Activated T-cell treated with anti-CD3 and anti-CD28 coated beads, Interleukin-2, amount 50 U/mL, for 1 hour (primary cell): ENCODE measurements around the gene MCAM.

ENCODE experiments used
- DNase-seq: peaks from one replicate; pipeline ENCODE4 v3.0.0-alpha.2; 2020

MCAM gene

DNA sequence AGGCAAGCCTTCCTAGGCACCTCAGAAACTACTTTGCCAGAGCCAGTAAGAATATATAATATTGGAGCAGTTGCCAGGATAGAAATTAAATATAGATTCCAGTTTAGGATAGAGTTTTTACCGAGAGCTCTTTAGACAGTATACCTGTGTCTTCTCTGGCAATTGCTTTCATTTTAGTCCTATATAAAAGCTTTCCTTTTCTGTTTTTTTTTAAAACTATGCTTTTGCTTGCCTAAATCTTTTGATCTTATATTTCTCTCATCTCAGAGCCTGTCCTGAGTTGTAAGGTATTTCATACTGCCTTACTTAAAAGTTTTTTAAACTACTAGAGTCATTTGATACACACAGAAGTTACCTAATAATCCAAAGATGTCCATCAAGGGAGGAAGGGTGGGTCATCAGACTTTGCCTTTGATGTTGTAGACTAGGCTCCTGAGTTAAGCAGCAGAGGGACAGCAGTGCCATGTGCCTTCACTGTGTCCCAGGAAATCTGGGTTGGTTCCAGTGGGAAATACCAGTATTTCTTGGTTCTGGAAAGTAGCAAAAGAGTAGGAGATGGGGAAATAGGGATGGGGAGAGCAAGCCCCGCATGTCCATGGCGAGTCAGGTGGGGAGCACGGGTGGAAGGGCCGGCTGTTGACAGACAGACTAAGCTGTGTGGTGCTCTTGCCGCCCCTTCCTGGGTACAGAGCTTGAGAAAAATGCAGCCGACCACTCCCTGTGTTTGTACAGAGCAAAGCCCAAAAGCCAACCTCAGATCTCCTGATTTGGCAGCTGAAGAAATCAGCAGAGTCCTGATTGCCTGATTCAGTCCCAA lies 11.2 kb downstream of the MCAM start:
- no peak for DNase-seq

DNA sequence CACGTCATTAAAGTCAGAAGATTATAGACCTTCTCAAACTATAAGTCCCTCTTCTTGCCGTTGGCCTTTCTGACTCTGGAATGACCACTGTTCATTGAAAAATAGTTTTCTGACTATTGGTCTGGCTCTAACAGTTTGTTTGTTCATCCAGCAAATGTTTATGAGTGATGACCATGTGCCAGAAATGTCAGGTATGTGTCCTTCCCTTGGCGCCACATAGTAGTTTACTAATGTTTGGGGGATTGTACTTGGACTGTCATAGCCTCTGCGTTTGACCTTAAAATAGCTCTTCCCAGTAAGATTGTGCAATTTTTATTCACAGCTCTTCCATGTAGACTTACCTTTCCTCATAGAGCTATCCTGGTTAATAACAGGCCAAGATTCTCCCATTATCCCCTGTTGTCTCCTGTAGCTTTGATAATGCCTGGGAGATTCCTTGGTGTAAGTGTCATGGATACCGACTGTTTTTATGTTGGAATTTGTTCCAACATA lies 13.7 kb downstream of the MCAM start:
- DNase-seq = no peak

DNA sequence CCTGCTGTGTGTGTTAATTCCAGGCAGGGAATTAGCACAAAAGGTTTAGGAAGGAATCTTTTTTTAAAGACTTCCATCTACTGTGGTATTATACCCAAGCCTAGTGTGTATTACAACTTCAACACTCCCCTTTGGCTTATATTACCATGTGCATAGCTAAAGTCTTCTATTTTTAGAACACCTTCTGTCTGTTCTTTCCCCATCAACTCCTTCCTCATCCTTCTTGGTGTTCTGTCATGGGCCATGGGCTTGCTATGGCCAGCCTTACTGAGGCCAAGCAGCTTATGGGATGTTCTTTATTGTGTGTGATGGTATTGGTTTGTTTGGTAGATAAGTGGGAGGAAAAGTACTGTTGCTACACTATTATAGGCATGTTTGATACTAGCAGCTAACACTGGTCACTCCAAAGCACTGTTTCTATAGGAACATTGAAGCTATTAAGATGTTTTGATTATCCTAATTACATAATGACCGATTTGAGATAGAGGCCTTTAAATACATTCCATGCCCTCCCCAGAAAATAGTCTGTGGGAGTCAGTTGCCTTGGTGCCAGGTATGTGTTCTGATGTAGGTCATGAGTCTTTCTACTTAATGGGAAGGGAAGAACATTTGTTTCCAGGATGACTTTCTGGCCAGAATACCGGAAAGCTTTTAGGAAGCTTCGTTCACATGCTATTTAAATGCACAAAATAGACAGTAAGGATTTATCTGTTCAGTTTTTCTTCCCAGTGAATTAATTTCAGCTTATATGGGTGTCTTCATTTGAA lies 16.5 kb downstream of the MCAM start:
- no peak for DNase-seq

DNA sequence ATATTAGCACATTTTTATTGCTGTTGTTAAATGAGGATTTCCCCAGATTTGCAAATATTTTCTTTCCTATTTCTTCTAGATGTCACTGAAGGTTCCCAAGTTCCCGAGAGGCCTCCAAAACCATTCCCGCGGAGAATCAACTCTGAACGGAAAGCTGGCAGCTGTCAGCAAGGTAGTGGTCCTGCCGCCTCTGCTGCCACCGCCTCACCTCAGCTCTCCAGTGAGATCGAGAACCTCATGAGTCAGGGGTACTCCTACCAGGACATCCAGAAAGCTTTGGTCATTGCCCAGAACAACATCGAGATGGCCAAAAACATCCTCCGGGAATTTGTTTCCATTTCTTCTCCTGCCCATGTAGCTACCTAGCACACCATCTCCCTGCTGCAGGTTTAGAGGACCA lies 17.5 kb downstream of the MCAM start:
- DNase-seq = no peak

DNA sequence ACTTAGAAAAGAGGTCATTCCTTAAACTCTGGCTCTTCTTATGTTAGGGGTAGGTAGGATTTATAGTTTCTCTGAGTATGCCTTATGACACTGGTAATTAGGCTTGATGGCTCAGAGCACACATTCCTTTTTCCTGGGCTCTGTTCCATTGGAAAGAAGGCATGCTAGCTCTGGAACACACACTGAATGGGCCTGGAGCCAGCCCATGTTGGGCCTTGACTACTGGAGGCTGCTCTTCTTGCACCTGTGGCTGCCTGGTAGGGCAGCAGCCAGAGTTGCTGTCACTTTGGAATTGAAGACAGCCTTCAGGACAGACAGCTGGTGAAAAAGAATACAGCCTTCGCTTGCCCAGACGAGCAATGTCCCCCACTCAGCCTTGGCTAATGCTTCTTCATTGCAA lies 18.2 kb downstream of the MCAM start:
- DNase-seq = no peak

DNA sequence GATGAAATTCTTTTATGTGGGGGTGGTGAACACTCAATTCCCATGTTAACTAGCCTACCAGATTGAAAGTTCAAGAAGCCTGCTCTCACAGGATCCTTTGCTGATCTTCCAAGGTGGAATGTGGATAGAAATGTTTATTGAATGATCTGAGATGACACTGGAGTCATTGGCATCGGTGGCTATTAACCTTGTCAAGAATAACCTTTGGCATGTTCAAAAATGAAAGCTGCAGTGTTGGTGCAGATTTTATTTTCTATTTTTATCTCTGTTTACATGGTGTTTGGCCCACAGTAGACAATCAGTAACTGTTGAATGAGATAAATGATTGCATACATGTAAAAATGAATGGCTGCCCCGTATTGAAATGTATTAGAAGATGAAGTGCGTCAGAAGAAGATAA lies 19.0 kb downstream of the MCAM start:
- no peak for DNase-seq

DNA sequence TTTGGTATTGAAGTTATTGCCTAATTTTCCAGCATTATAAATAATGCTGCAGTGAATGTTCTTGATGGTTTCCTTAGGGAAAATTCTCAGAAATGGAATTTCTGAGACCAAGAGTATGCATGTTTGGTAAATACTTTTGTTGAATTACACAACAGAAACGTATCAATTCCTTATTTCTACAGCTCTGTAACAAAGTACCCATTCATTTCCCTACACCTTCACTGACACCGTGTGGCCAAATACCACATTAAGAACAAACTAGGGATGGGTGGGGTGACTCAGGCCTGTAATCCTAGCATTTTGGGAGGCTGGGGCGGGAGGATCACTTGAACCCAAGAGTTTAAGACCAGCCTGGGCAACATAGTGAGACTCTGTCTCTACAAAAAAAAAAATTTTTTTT lies 21.8 kb downstream of the MCAM start:
- no peak for DNase-seq

DNA sequence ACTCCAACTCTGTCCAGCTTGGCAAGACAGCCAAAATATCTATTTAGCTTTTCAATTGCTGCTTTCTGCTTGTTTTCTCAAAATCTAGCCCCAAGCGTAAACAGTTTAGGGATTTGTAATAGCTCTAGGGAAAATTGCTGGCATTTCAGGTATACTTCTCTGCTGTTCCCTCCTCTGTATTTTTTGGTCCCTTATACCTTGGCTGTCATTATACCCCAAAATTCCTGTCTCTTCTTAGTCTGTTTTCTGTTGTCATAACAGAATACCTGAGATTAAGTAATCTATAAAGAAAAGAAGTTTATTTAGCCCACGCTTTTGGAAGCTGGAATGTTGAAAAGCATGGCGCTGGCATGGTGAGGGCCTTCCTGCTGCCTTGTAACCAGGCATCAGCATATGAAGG lies 23.5 kb downstream of the MCAM start:
- DNase-seq = no peak

DNA sequence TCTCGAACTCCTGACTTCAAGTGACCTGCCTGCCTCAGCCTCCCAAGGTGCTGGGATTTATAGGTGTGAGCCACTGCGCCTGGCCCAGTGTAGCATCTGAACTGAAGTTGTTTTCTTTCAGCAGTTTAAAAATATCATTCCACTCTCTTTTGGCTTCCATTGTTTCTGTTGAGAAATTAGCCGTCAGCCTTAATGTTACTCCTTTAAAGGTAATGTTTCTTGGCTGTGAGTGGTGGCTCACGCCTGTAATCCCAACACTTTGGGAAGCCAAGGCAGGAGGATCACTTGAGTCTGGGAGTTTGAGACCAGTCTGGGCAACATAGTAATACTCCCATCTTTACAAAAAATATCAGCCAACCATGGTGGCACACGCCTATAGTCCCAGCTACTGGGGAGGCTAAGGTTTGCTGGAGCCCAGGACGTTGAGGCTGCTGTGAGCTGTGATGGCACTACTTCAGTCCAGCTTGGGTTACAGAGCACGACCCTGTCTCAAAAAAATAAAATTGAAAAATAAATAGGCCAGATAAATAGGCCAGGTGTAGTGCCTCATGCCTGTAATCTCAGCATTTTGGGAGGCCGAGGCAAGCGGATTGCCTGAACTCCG lies 25.9 kb downstream of the MCAM start:
- no peak for DNase-seq

DNA sequence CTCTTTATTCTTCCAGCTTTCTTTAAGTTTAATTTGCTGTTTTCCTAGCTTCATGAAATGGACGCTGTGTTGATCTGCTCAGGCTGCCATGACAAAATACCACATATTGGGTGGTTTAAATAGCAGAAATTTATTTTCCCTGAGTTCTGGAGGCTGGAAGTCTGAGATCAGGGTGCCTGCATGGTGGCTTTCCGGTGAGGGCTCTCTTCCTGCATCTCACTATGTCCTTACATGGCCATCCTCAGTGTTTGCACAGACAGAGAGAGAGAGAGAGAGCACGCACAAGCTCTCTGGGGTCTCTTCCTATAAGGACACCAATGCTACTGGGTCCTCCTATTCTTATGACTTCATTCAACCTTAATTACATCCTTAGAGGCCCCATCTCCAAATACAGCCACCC lies 28.7 kb downstream of the MCAM start:
- no peak for DNase-seq

DNA sequence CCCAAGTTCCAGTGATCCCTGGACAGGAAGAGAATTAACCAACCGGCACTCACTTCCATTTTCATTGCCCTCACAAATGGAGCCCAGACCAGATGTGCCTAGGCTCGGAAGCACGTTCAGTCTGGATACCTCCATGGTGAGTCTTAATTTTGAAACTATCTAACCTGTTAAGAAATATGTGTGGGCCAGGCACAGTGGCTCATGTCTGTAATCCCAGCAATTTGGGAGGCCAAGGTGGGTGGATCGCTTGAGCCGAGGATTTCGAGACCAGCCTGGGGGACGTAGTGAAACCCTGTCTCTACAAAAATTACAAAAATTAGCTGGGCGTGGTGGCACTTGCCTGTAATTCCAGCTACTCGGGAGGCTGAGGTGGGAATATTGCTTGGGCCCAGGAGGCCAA lies 31.5 kb downstream of the MCAM start:
- DNase-seq = no peak

DNA sequence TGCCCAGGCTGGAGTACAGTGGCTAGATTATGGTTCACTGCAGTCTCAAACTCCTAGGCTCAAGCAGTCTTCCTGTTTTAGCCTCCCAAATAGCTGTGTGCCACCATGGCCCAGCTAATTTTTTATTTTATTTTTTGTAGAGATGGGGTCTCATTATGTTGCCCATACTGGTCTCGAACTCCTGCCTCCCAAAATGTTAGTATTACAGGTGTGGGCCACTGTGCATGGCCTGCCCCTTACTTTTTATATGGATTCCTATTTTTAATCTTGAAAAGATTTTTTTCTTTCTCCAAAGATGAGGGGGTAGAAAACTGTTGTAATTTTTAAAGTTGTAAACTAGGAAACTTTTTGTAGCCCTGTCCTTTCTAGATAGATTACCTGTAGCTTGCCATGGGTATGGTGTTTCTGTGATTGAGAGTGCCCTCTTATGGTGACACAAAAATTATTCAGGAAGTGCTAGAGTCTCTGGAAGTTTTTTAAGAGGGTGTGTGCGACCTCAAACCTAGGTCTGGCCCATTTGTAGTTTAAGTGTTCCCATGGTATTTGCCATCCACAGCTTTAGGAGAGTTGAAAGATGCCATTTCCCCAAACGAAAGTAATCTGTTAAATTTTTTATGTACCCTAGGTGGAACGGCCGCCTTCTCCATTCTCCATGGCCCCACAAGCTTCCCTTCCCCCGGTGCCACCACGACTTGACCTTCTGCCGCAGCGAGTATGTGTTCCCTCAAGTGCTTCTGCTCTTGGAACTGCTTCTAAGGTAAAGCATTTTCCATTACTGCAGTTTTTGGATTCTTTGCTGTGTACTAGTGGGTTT lies 32.4 kb downstream of the MCAM start:
- no peak for DNase-seq

DNA sequence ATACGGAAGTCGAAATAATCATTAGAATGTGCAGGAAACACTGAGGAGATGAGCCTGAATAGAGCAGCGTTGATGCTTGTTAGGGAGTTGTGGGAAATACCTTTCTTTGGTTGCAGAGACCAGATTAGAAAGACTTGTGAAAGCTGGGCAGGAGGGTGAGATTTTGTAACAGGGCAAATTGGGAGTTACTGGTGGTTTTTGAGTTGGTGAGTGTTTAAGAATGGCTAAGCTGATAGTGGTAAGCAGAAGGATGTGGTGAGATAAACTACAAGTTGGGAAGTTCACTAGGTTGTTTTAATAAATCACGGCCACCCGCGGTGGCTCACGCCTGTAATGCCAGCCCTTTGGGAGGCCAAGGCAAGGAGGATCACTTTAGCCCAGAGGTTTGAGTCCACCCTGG lies 34.4 kb downstream of the MCAM start:
- DNase-seq = no peak

DNA sequence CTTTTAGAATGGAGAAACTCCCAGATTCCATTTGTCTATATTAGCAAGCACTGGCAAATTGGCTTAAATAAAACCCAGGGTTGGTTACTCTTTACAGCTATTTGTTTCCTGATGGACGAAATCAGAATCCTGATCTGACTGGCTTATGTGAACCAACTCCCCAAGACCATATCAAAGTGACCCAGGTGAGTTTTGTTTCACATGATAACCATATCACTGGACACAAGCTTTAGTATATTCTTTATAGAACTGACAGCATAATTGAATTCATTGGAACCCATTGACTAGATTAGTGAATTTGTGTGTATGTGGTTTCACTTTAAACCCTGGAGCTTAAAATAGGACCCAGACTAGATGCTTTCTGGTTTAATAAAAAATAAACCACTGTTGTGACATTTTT lies 39.3 kb downstream of the MCAM start:
- DNase-seq = no peak

DNA sequence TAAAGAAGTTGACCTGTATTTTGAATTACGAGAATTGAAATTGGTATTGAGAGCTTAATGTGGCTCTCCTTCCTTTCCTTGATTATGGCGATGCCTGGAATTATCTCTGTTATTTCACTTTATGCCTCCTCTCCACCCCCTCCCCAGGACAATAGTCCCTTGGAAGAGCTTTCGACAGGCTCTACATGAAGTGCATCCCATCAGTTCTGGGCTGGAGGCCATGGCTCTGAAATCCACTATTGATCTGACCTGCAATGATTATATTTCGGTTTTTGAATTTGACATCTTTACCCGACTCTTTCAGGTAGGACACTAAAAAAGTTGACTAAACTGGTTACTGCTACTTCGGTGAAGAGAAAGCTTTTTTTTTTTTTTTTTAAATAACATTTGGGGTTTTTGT lies 43.2 kb downstream of the MCAM start:
- no peak for DNase-seq

DNA sequence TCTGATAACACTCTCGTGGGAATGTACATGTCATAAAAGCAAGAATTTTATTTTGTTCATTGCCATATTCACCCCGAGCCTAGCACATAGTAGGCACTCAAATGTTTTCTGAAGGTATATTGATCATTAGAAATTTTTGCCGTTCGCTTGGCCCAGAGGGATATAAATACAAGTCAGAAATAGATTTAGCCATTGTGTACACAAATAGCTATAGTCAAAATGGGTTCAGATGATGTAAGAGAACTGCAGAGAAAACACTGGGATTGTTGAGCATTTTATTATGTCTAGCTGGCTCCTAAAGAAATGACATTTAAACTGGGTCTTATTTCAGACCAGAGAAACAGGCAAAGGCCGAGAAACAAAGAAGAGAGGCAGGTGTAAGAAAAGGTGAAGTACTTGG lies 49.3 kb downstream of the MCAM start:
- no peak for DNase-seq

DNA sequence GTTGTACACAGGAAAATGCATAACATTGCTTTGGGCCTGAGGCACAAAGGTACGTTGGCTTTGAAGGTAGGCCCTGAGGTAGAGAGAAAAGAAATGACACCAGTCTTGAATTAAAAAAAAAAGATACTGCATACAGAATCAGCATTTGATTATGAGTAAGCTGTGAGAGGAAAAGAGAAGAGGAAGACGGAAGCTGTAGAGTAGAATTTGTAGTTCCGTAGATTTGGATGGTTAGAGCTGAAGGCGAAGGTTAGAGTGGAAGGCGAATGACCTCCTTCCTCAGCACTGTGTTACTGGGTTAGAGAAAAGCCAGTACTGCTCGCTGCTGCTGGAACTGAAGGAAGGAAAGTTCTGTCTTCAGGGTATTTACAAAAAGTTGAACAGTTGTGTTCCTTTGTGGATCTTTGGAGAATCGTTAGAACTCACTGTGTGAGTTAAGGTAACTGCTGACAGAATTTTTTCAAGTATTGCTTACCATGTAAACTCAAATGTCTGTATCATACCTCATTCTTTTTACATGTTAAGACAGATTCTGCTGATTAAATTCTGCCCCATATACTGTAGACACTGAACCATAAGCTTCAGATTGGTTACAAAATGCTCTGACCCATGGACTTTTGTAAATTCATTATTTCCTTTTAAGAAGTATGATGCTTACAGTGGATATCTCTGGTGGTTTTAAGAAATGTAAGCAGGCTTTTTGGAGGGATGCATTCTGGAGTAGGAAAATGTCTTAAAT lies 50.2 kb downstream of the MCAM start:
- DNase-seq = no peak

DNA sequence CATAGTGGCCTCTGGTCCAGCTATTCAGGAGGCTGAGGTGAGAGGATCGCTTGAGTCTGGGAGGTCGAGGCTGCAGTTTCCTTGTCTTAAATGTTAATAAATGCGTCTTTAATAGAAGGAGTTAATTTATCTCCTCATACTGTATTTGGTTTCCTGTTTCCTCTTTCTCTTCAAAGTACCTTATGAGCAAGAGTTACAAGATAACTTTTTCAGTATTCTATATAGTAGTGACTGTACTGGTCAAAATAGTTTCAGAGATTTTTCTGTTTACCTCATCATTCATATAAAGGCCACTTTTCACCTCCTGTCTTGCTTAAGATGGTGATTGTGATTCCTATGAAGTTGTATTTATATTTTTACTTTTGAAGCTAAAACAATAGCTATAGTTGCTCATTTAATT lies 50.9 kb downstream of the MCAM start:
- no peak for DNase-seq

DNA sequence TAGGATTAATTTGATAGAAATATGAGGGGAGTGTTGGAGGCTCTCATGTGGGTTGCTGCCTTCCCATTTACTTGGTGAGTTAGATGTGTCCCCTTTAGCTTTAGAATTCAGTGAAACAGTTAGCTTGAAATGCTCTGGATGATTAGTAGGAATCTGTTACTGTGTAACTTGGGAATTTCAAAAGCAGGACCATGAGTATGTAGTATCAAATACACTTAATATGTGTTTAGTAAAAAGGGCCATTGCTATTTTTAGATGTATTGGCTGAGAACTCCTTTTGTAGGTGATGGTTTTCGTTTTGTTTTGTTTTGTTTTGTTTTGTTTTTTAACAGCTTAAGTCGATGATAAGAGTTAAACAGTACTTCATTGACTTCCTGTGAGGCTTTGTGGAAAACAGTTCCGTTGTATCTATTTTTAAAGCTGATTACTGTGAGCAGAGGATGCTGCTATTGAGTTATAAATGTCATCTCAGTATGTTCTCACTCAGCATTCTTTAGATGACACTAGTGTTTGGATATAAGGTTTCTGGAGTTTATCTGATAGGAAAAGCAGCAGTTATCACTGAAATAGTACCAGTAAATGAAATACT lies 53.5 kb downstream of the MCAM start:
- DNase-seq = no peak

DNA sequence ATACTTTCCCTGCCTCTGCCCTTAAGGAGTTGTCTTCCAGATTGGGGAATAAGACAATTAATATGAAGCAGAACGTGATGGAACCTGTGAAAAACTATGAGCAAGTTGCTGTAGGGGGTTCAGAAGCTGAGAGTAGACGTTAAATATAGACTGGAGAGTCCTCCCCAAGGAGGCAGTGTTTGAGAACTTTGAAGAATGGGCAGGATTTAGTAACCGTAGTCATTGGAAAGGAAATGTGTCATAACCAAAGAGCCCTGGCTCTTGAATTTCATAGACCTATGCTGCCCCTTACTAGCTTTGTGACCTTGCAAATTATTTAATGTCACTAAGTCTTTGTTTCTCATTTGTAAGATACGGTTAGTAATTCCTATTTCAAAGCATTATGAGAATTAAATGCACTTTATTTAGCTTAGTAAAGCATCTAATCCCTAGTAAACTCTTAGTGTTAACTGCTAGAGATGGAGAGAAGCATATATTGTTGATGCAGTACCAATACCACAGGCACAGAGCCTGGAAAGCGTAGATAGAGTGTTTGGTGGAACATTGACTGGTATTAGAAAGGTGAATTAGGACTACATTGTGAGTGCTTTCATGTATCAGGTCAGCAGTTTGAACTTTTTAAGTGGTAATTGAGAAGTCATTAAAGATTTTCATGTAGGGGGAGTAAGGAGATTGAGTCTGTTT lies 54.1 kb downstream of the MCAM start:
- DNase-seq = no peak

DNA sequence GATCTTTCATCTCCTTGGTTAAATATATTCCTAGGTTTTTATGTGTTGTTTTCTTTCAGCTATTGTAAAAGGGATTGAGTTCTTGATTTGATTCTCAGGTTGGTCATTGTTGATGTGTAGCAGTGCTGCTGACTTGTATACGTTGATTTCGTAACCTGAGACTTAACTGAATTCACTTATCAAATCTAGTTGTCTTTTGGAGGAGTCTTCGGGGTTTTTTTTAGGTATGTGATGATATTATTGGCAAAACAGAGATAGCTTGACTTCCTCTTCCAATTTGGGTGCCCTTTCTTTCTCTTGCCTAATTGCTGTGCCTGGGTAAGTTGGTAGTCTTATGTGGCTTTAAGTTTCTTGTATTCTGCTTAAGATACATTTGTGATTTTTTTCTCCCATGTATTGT lies 57.9 kb downstream of the MCAM start:
- DNase-seq = no peak
